Adrenal gland (tissue), 5 donors: Measurements from ENCODE around the gene ARRB2.

Source experiments
- CTCF ChIP-seq, 6 experiments: fragments of 450-650 bp in 4 of 6; fragments of 200-600 bp in 2 of 6; sonication (generic) in 1 of 6; IDR thresholded peaks; 1 replicate in 5 of 6; 2 replicates in 1 of 6; pipeline versions ENCODE4 v1.5.1 to v1.8.0; 2016 to 2021; ENCODE audit warnings: antibody characterized with exemption in 6 of 6, mild to moderate bottlenecking in 2 of 6, moderate library complexity in 1 of 6
- POLR2A ChIP-seq, 2 donors: fragments of 450-650 bp; IDR thresholded peaks; one replicate each; pipeline ENCODE4 v1.6.1; 2017; ENCODE audit warnings: antibody characterized with exemption in 2 of 2, mild to moderate bottlenecking in 2 of 2, moderate library complexity in 1 of 2
- donor health status: DM: no; HTN: no; CAD: no.

DNA sequence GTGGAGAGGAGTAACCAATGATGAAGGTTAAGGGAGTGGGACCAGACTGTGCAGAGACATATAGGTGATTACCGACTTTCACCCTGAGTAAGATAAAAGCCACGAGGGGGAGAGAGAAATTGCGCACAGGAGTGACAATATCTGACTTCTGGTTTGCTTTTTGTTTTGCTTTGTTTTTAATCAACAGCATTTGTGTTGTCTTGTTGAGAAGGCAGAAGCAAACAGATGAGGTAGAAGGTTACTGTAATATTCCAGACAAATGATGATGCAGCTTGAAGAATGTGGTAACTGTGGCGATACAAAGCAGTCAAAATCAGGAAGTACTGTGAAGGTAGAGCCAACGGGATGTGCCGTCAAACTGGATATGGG is 14.0 kb upstream of the ARRB2 start:
- TF ChIP-seq CTCF (IDR thresholded peaks at IDR 0.05) = no peak
- no peak for TF ChIP-seq POLR2A (IDR thresholded peaks at IDR 0.05)
